HG03457 (cell line): ENCODE results near the gene FPR2.
"Not testable (repeated sequence)": the region's sequence is repeated elsewhere in the genome, so short reads cannot be mapped to it uniquely, and the experiment has no call there.

Source experiments
- ATAC-seq: cut with Tn5 transposase; IDR thresholded peaks from one replicate; pipeline ENCODE4 v1.9.1; 2021; ENCODE audit warnings: moderate number of reproducible peaks; ENCODE audit not compliant: unreplicated experiment

The FPR2 gene

DNA sequence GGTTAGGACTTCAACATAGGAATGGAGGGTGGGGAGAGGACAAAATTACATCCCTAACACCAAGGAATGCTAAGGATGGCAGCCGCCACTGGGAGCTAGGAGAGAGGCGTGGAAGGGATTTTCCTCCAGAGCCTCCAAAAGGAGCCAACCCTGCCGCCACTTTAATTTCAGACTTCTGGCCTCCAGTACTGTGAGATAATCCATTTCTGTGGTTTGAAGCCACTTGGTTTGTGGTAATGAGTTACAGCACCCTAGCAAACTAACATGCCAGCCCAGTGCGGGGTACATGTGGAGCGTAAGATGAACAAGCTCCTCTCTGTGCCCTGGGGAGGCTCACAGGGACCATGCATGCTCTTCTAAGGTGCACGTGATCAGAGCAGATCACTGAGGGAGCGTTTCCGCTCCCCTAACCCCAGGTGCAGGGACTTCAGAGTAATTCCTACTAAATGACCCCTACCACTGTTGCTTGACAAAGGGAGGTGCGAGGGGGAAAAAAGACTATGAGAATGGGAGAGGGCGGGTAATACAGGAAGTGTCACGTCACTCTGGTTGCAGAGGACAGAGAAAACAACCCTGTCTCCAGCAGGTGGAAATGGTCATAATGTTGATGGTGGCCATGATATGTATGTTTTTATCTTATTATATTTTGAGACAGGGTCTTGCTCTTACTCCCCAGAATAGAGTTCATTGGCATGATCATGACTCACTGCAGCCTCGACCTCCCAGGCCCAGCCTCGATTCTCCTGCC lies 21.3 kb upstream of the FPR2 start:
- ATAC-seq: no peak

DNA sequence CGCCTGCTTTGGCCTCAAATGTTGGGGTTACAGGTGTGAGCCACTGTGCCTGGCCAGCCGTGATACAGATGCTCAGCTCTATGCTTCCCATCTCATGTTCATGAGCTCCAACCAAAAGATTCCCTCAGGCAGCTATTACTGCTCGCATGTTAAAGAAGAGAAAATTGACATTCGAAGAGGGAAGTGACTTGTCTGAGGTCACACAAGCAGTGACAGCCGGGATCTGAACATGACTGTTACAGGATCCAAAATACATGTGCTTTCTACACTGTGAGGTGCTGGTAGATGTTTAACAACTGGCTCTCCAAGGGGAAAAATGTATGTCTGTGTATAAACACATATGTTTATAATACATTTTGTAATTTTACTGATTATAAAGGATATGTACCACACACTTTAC lies 20.6 kb upstream of the FPR2 start:
- ATAC-seq: no peak

DNA sequence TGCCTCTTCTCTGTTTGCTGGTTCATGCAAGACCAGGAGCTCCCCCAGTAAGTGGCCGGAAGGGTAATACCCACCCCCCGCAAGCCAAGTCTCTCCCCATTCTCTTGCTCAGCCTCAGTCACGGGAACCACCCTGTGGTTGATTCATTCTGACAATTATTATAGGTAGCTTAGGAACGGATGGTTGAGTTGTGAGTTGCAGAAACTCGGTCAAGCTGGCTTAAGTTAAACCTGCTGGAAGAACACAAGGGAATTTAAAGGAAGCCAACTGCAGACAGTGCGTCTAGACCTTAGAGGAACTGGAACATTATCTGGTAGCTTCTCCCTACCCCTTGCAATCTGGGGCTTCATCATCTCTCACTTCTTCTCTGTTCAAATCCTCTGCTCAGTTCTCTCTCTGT lies 18.2 kb upstream of the FPR2 start:
- no peak for ATAC-seq

DNA sequence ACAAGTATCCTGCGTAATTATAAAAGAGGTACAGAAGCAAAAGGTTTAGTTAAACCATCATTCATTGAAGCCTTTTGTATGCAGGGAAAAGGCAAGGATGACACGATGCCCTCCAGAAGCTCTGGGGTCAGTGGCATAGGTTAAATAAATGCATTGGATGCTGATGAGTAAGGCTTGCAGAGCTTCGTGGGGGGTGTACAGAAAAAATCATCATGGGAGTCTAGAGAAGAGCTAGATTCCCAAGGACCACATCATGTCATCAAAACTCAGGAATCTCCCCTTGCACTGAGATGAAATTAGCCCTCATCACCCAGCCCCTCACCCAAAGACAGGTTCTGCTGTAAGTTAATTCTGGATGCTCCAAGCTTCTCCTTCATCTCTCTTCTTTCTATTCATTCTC lies 17.6 kb upstream of the FPR2 start:
- ATAC-seq: no peak

DNA sequence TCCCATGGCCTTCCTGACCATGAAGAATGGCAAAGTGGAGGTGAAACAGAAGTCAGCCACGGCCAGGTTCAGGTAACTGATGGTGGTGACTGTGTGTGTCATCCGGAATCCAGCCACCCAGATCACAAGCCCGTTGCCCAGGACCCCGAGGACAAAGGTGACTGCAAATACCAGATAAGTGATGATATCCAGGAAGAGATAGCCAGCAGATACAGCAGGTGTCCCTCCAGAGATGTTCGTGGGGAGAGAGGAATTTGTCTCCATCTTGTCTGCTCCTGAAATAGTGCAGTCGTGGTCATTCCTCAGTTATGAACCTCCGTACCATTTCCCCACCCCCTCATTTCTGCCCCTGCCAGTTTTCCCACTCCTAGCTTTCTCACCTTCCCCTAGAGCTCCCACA lies 14.2 kb upstream of the FPR2 start:
- ATAC-seq: no peak

DNA sequence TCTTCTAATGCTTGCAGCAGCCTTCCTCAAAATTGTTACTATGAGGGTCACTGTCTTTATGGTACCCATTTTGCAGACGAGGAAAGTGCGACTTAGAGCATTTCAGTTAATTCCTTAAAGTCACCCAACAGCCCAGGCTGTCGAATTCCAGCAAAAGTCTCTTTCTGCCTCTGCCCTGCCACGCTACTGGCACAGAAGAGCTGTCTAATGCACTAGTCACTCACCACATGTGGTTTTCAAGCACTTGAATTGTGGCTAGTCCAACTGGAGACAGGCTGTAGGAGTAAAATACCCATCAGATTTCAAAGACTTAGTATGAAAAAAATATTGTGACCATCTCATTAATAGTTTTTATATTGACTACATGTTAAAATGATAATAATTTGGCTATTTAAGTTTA lies 11.0 kb upstream of the FPR2 start:
- ATAC-seq: no peak

DNA sequence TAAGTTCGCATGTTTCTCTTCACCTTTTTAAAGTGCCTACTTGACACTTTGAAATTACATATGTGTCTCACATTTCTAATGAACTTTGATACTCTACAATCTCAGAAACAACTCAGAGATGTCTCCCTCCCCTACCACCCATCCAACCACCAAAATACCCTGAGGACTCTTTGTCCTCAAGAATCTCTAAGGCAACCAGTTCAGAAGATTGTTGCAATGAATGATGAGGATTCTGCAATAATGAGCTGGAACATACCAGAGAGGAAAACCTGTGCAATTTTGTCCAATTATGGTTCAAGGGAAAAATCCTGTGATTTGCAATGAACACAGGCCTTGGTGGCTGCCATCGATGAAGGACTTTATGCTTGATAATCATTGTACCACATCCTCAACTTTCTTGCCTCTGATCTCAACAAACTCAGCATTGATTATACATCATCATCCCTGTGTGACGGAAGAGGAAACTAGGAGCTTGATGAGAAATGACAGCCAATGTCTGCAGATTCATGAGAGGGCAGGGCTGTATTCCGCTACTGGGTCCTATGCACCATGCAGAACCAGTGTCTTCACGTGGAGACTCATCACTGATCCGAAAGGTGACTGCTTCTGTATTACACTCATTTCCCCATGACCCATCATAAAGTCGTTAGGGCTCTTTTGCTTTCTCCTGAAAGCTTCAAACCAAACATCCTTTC lies 10.4 kb upstream of the FPR2 start:
- ATAC-seq: no peak

DNA sequence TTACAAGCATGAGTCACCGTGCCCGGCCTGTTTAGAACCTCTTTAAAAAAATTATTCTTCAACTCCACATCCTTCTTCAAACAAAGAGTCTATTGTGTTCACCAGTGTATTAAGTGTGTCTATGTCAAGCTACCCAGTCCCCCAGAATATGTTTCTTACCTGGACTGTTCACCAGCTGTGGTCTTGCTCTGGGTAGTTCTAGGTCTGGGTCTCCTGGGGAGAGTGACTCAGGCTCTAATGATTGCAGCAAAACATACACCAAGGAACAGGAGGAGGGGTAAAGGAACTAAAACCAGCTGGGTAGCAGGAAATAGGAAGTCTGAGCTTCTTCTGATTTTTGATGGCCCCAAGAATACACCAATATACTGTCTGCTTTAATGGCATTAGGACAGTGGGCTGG lies 9.3 kb upstream of the FPR2 start, which contains the start of gene FPR1:
Gene FPR1 (minus strand): TSS at position 224 of the 400 bp plus-strand sequence. CDS start 4,884 bp downstream, outside the sequence.
- no peak for ATAC-seq

DNA sequence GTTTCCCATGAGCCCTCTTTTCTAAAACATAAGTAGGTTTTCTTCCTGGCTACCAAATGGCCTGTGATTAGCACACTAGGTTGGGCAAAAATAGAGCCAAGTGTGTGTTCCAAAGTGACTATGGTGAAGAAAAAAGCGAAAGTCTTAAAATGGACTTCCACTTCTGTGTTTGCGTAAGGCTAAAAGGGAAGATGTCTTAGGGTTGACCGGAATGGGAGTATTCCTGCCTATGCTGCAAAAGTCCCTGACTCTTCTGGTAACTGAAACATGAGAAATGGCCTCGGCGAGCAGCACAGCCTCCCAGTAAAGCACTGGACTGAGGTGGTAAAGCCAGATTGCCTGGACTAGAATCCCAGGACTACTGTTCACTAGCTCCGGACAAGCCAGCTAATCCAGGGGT lies 6.9 kb upstream of the FPR2 start:
- ATAC-seq: no peak

DNA sequence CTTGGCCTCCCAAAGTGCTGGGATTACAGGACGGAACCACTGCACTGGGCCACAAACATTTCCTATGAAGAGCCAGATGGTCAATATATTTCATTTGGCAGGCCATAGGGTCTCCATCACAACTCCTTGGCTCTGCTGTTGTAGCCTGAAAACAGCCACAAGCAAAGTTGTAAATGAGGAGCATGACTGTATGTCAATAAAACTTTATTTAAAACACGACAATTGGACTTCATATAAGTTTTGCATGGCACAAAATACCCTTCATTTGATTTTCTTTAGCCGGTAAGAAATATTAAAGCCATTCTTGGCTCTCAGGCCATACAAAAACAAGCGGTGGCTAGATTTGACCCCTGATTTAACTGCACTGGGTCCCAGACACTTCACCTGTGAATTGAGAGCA lies 6.2 kb upstream of the FPR2 start:
- ATAC-seq: no peak

DNA sequence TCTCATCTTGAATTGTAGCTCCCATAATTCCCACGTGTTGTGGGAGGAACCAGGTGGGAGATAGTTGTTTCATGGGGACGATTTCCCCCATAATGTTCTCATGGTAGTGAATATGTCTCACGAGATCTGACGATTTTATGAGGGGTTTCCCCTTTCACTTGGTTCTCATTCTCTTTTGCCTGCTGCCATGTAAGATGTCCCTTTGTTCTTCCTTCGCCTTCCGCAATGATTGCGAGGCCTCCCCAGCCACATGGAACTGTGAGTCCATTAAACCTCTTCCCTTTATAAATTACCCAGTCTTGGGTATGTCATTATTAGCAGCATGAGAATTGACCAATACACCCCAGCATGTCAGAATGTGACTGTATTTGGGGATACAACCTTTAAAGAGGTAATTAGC lies 5.4 kb upstream of the FPR2 start:
- no peak for ATAC-seq

DNA sequence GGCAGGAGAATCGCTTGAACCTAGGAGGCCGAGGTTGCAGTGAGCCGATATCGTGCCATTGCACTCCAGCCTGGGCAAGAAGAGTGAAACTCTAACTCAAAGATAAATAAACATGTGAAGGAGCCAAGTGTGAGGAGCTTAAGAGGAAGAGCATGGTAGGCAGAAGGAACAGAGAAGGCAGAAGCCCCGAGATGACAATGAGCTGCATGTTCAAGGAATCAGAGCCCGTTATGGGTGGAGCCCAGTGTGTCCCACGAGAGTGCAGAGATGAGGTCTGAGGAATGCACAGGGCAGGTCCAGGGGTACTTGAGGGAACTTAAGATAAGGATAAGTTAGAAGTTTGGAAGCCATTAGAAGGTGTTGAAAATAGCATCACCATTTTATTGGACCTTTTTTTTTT lies 716 bp downstream of the FPR2 start:
- ATAC-seq: no peak

DNA sequence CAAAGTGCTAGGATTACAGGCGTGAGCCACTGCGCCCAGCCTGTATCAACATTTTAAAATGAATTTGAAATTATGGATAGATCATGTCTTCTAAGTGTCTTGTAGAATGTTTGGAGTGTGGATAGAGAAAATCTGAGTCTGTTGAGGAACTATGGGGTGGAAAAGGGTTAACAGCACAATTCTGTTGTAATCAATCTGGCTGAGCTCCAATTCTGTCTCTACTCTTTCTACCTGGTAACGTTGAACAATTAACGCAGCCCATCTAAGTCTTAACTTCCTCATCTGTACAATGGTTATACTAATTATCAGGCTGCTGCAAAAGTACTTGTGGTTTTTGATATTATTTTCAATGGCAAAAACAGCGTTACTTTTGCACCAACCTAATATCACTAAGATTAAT lies 4.1 kb downstream of the FPR2 start:
- no peak for ATAC-seq

DNA sequence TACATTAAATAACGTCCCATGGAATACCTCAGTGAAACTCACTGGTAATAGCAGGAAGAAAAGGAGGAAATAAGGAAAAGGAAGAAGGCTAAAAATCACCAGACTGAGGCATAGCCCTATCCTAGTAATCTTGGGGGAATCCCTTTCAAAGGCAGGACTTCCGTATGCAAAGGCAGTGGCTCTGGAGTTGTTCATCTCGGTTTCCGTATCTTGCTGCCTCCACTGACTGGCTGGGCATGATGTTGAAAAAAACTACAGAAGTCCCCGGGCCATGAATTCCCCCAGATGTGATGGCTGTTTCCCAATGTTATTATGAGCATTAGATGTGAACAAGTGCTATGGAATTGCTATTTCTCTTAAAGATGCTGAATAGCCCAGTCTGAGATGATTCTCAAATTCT lies 5.5 kb downstream of the FPR2 start:
- ATAC-seq: no peak

DNA sequence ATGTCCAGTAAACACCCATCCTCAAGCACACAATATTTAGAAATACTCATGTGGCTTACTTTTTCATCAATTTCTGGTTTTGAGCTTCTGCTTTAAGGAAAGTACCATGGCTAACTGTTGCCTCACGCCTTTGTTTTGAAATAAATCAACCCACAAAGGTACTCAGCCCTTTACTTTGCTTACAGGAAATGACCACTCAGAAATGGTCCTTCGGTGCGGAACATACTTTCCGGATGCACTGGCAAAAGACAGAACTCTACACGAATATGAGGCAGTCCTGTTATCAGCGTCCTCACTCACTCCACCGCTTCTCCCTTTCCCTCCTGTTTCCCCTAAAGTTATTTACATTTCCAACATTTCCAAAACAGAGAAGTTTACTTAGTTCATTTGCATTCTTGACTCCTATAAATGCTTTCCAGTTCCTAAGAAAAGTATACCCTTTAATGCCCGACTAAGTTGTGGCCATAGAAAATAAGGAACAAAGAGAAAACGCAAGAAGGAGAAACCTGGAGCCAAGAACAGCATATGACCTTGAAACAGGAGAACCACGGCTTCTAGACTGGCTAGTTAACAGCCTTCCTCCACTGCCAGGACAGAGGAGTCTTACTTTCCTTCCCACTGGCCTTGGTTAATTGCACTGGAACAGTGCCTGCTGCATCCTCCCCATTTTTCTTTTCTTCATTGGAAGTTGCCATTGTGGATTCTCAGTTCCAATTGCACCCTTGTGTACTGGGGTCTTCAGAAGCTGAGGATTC lies 10.6 kb downstream of the FPR2 start:
- no peak for ATAC-seq

DNA sequence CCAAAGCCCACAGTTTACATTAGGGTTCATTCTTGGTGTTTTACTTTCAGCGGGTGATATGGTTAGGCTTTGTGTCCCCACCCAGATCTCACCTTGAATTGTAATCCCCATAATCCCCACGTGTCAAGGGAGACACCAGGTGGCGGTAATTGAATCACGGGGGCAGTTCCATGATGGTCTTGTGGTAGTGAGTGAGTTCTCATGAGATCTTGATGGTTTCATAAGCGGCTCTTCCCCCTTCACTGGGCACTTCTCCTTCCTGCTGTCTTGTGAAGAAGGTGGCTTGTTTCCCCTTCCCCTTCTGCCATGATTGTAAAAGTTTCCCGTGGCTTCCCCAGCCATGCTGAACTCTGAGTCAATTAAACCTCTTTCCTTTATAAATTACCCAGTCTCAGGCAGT lies 12.0 kb downstream of the FPR2 start:
- no peak for ATAC-seq

DNA sequence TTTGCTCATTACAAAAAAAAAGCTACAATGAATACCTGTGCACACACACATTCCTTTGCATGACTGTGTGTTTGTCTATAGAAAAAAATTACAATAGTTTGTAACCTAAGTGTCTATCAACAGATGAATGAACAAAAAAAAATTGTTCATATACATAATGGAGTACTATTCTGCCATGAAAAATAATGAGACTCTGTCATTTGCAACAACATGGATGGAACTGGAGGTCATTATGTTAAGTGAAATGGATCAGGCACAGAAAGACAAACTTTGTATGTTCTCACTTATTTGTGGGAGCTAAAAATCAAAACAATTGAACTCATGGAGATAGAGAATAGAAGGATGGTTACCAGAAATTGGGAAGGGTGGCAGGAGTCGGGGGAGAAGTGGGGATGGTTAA lies 15.6 kb downstream of the FPR2 start:
- ATAC-seq: not testable (repeated sequence)

DNA sequence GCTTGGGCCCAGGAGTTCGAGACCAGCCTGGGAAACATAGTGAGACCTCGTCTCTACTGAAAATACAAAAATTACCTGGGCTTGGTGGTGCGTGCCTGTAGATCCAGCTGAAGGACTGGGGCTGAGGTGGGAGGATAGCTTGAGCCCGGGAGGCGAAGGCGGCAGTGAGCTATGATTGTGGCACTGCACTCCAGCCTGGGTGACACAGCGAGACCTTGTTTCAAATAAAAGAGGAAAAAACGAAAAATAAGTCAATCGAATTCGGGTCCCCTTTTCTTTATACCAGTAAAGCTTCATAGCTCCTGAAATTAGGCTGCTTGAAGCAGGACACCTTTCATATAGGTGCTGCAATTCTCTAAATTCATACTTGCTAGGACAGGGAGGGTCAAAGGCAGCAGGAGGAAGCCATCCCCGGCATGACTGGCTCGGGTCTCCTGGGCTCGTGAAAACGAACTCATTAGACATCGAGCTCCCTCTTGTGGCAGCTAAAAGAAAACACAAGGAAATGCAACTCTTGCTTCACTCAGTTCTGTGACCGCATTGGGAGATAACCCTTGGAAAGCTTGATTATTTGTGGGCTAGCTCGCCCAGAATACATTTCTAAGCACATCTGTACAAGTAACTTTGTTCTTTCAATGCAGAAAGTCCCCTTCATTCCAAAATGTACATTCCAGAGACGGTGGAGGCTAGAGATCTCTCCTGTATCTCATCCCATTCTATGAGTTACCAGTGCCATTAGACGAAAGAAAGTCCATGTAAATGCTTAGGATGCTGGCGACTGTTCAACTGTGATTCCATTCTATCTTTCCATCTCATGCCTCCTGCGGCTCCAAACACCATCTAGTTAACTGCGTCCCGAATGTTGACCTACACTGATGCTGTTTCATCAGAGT lies 16.8 kb downstream of the FPR2 start:
- no peak for ATAC-seq

DNA sequence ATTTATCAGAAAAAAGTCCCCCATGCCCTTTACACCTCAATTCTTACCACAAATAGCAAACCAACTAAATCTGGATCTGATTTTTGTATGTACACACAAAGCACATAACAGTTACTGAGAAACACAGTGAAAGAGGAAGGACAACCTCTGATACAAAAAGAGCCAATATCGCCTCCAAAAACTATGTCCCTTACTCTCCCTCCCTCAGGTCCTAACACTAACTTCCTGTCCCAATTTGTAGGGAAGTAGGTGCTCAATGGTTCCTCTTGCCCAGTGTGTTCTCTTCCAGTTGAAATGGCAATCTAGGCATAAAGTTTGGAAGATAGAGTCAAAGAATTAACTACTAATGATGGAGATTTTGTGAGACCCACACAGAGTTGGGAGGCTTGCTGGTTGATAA lies 18.2 kb downstream of the FPR2 start:
- ATAC-seq: no peak

DNA sequence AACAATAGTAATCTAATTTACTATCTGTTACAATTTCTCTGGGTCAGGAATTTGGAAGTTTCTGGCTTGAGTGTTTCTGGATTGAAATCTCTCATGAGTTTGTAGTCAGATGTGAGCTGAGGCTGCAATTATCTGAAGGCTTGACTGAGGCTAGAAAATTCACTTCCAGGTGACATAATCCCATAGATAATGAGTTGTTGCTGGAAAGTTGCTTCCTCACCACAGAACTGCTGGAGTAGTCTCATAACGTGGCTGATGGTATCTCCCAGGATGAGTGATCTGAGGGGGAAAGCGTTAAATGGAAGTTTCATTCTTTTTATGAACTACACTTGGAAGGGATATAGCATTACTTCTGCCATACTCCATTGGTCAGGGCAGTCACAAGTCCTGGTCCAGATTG lies 18.7 kb downstream of the FPR2 start:
- no peak for ATAC-seq

DNA sequence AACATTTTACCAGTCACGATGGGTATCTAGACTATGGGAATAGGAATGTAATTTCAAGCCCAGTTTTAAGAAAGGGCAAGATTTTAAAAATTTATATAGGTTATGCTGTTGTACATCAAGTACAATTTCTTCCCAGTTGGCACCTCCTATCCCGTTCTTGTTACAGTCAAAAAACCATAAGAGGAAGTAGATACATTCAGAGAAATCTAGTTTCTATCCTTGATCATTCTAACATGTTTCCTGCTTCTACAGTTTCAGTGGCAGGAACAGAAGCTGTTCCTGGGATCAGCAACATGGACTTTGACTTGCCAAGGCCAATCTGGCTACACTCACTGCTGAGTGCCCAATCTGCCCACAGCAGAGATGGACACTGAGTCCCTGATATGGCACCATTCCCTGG lies 19.3 kb downstream of the FPR2 start:
- no peak for ATAC-seq
